CD4-positive, alpha-beta T cell (primary cell): ENCODE results near the gene DUSP10. TPM values are rescaled to one million over a fixed set of nuclear protein-coding genes. Genes with fewer than 3 reads are reported as not detected.

Experiments used
- ATAC-seq: fragments of 200-7000 bp; cut with Tn5 transposase; one replicate; pipeline ENCODE4 v1.10.0; 2022; ENCODE audit warnings: mild to moderate bottlenecking; ENCODE audit not compliant: poor library complexity
- CTCF ChIA-PET: fragments of 350-600 bp; sonication (Branson Sonifier 250); formaldehyde crosslinking; loops from one replicate; lab custom pipeline; 2021; ENCODE audit warnings: antibody characterized with exemption, inconsistent platforms; lab: Charles Lee
- POLR2A ChIA-PET: fragments of 350-600 bp; sonication (Branson Sonifier 250); formaldehyde crosslinking; loops from one replicate; lab custom pipeline; 2021; ENCODE audit warnings: antibody characterized with exemption, inconsistent platforms; lab: Charles Lee
- DNase-seq, 14 experiments: peaks; one replicate each; pipeline ENCODE4 v3.0.0-alpha.2; 2013 to 2020; ENCODE audit warnings: mixed read lengths in 2 of 14
- H3K27ac ChIP-seq, 2 donors: one replicate each; pipeline versions ENCODE4 v1.5.1 to v1.7.0; 2013; ENCODE audit warnings: low read length in 2 of 2, low read depth in 1 of 2, mild to moderate bottlenecking in 1 of 2
- H3K27me3 ChIP-seq, 2 experiments: 1 replicate in 1 of 2; 2 replicates in 1 of 2; pipeline versions ENCODE4 v1.6.1 to v1.7.0; 2013; ENCODE audit warnings: low read length in 2 of 2, control low read depth in 1 of 2, mild to moderate bottlenecking in 1 of 2, moderate library complexity in 1 of 2; ENCODE audit not compliant: insufficient read depth in 2 of 2, control insufficient read depth in 1 of 2
- H3K36me3 ChIP-seq: one replicate; pipeline ENCODE4 v1.6.1; 2013; ENCODE audit warnings: low read length, control low read depth; ENCODE audit not compliant: insufficient read depth
- H3K4me1 ChIP-seq: one replicate; pipeline ENCODE4 v1.6.1; 2013; ENCODE audit warnings: low read length, control low read depth; ENCODE audit not compliant: insufficient read depth
- H3K4me3 ChIP-seq: one replicate; pipeline ENCODE4 v1.5.1; 2013; ENCODE audit warnings: mild to moderate bottlenecking, low read length, moderate library complexity
- H3K9me3 ChIP-seq, 2 experiments: 1 replicate in 1 of 2; 2 replicates in 1 of 2; pipeline versions ENCODE4 v1.6.1 to v1.7.0; 2013; ENCODE audit warnings: low read length in 2 of 2, mild to moderate bottlenecking in 2 of 2, control low read depth in 1 of 2, moderate library complexity in 1 of 2; ENCODE audit not compliant: control insufficient read depth in 1 of 2, insufficient read depth in 1 of 2
- H3K27ac Mint-ChIP-seq: one replicate; pipeline ENCODE4 v1.8.0; 2020; ENCODE audit warnings: mixed read lengths
- H3K27me3 Mint-ChIP-seq: one replicate; pipeline ENCODE4 v1.8.0; 2021; ENCODE audit warnings: mixed read lengths
- H3K36me3 Mint-ChIP-seq: one replicate; pipeline ENCODE4 v1.8.0; 2021; ENCODE audit warnings: low read depth, mixed read lengths
- H3K4me1 Mint-ChIP-seq: one replicate; pipeline ENCODE4 v1.8.0; 2021; ENCODE audit warnings: low read depth, mixed read lengths
- H3K4me3 Mint-ChIP-seq: one replicate; pipeline ENCODE4 v1.8.0; 2020; ENCODE audit warnings: mild to moderate bottlenecking, mixed read lengths
- H3K9me3 Mint-ChIP-seq: one replicate; pipeline ENCODE4 v1.8.0; 2020; ENCODE audit warnings: mixed read lengths
- CTCF ChIP-seq: fragments of 200-600 bp; IDR thresholded peaks from one replicate; pipeline ENCODE4 v1.8.0; 2022; ENCODE audit warnings: antibody characterized with exemption, mild to moderate bottlenecking
- intact Hi-C, 2 experiments: fragments of 100-400 bp; cut with DNase I in 1 of 2; cut with micrococcal nuclease in 1 of 2; formaldehyde crosslinking; loops; one replicate each; pipeline versions ENCODE4 v1.15.1 to v1.9.0; 2023 to 2025; cut with DNase I, micrococcal nuclease
- total RNA-seq, 174 experiments: library from RNA in 2 of 174; stranded (reverse) in 2 of 174; gene quantifications; one replicate each; pipeline ENCODE4 v1.2.3 and lab custom pipeline; 2021 to 2026

Gene DUSP10
- total RNA-seq, 2 experiments from 2014 or later, result 66.9 to 70.9 TPM

GRCh38 chr1:221700948-221701347 lies 40.9 kb downstream of the DUSP10 start:
- no peak for TF ChIP-seq CTCF
- ChIA-PET POLR2A (no interaction called here), CTCF (no interaction called here)
- Histone ChIP-seq H3K27ac (no peak overlapping the region), H3K4me3 (no peak overlapping the region), H3K4me1 (peaks cover 5% of the 10 kb centered on the region), H3K27me3 (no peaks in the 10 kb centered on the region), H3K9me3 (no peaks in the 10 kb centered on the region), H3K36me3 (peaks cover 25% of the 10 kb centered on the region)
- Mint-ChIP-seq H3K27me3 (no peaks in the 10 kb centered on the region), H3K27ac (no peak overlapping the region), H3K4me3 (no peak overlapping the region), H3K9me3 (no peaks in the 10 kb centered on the region), H3K4me1 (peaks cover 9% of the 10 kb centered on the region), H3K36me3 (peaks cover 39% of the 10 kb centered on the region)
- intact Hi-C loops, result no loop called here
- DNase-seq, result no peak
- no peak for ATAC-seq

GRCh38 chr1:221700536-221700935 lies 41.4 kb downstream of the DUSP10 start:
- DNase-seq (no peak), ATAC-seq (no peak)
- Histone ChIP-seq H3K4me1 (peaks cover 4% of the 10 kb centered on the region), H3K4me3 (no peak overlapping the region), H3K27ac (no peak overlapping the region), H3K27me3 (no peaks in the 10 kb centered on the region), H3K36me3 (peaks cover 24% of the 10 kb centered on the region), H3K9me3 (no peaks in the 10 kb centered on the region)
- H3K4me1 Mint-ChIP-seq, result peaks cover 8% of the 10 kb centered on the region
- ChIA-PET CTCF (no interaction called here), POLR2A (no interaction called here)
- TF ChIP-seq CTCF, result no peak
- peaks cover 36% of the 10 kb centered on the region for H3K36me3 Mint-ChIP-seq
- no peak overlapping the region for H3K27ac Mint-ChIP-seq
- H3K27me3 Mint-ChIP-seq, result no peaks in the 10 kb centered on the region
- intact Hi-C loops, result no loop called here
- H3K9me3 Mint-ChIP-seq, result no peaks in the 10 kb centered on the region
- no peak overlapping the region for H3K4me3 Mint-ChIP-seq

DNA sequence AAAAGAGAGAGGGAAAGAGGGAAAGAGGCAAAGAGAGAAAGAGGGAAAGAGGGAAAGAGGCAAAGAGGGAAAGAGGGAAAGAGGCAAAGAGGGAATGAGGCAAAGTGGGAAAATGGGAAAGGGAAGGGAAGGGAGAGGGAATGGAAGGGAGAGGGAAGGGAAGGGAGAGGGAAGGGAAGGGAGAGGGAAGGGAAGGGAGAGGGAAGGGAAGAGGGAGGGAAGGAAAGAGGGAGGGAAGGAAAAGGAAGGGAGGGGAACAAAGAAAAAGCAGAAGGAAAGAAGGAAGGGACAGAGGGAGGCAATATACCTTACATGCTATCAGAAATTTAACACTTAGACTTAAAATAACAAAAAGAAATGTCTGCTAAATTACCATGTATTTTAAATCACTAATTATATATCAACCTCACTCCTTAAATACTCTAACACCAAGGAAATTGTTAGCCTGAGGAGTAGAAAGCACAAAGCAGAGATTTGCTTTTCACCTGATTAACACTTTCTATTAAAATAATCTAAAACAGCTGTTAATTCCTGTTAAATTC lies 41.8 kb downstream of the DUSP10 start:
- ChIA-PET POLR2A (no interaction called here), CTCF (no interaction called here)
- intact Hi-C loops, result no loop called here
- Histone ChIP-seq H3K36me3 (peaks cover 20% of the 10 kb centered on the region), H3K27me3 (no peaks in the 10 kb centered on the region), H3K9me3 (no peaks in the 10 kb centered on the region), H3K4me1 (peaks cover 4% of the 10 kb centered on the region), H3K4me3 (no peak overlapping the region), H3K27ac (no peak overlapping the region)
- Mint-ChIP-seq H3K4me1 (peaks cover 8% of the 10 kb centered on the region), H3K36me3 (peaks cover 32% of the 10 kb centered on the region), H3K27me3 (no peaks in the 10 kb centered on the region), H3K4me3 (no peak overlapping the region), H3K27ac (no peak overlapping the region), H3K9me3 (no peaks in the 10 kb centered on the region)
- no peak for DNase-seq
- no peak for ATAC-seq
- no peak for TF ChIP-seq CTCF
